ENCODE results near the gene PLPP2.
A peak's percentile ranks its signal among the peaks of the same experiment; 100 is the strongest.

The PLPP2 gene

DNA sequence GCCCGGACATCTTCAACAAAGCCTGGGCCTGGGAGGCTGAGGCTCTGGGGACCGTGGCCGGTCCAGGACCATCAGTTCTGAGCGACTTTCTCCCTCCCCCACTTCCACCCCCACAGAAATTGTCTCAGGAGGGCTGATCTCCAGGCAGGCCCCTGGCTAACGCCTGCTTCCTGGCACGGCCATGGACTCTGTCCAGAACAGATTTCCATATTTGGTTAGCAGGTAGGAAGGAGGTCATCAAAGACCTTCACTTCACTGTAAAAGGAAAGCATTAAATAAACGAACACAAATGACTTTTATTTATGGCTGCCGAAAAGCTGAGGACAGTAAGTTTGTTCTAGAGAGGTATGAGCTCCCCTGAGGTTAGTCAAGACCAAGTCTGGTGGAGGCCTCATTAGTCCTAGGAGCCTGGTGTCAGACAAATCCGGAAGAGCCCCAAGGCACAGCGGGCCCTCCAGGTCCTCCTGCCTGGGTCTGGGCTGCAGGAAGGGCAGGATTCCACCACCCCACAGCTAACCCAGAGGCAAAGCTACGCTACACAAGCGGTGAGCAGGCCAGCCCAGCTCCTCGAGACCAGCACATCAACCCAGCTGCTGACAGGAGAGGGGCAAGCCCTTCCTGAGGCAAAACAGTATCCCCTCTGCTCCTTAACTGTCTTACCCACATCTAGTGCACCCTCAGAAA, 4.6 kb upstream of the PLPP2 start:
- peak overlapping the region; percentile 22 for H3K27ac ChIP-seq
- TF ChIP-seq ZFX (IDR thresholded peaks at IDR 0.05; ENCODE audit: borderline replicate concordance) = no peak
- TF ChIP-seq, protein P1, sequence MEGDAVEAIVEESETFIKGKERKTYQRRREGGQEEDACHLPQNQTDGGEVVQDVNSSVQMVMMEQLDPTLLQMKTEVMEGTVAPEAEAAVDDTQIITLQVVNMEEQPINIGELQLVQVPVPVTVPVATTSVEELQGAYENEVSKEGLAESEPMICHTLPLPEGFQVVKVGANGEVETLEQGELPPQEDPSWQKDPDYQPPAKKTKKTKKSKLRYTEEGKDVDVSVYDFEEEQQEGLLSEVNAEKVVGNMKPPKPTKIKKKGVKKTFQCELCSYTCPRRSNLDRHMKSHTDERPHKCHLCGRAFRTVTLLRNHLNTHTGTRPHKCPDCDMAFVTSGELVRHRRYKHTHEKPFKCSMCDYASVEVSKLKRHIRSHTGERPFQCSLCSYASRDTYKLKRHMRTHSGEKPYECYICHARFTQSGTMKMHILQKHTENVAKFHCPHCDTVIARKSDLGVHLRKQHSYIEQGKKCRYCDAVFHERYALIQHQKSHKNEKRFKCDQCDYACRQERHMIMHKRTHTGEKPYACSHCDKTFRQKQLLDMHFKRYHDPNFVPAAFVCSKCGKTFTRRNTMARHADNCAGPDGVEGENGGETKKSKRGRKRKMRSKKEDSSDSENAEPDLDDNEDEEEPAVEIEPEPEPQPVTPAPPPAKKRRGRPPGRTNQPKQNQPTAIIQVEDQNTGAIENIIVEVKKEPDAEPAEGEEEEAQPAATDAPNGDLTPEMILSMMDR (IDR thresholded peaks at IDR 0.05) = no peak

DNA sequence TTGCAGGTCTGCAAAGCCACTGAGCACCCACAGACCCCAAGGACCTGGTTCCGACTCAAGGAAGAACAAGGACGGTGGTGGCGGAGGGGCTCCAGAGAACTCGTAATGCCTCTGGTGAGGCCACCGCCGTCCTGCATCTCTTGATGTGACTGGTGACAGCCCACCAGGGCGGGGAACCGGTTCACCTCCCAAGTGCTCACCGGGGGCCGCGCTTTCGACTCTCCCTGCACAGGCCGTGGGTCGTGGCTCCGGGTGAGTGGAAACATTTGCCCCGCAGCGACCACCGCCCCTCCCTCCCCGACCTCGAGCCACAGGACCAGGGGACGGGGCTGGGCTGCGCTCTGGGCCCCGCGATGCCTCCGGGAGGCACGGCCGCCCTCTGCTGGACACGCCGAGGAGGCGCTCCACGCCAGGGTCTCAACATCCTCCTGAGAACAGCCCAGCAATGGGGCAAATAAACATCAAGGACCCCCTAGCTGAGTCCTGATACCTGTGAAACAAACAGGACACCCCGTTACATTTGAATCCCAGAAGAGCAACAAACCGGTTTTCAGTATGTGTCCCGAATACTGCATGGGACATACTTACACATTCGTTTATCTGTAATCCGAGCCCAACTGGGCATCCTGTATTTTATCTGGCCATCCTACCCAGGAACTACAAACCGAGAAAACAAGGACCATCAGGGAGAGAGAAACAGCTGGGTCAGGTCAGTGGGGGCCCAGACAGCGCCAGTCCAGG, 3.9 kb upstream of the PLPP2 start:
- peak overlapping the region; percentile 22 for H3K27ac ChIP-seq
- no peak for TF ChIP-seq ZFX (IDR thresholded peaks at IDR 0.05; ENCODE audit: borderline replicate concordance)
- TF ChIP-seq, protein P1 (IDR thresholded peaks at IDR 0.05) = peak; percentile 97

DNA sequence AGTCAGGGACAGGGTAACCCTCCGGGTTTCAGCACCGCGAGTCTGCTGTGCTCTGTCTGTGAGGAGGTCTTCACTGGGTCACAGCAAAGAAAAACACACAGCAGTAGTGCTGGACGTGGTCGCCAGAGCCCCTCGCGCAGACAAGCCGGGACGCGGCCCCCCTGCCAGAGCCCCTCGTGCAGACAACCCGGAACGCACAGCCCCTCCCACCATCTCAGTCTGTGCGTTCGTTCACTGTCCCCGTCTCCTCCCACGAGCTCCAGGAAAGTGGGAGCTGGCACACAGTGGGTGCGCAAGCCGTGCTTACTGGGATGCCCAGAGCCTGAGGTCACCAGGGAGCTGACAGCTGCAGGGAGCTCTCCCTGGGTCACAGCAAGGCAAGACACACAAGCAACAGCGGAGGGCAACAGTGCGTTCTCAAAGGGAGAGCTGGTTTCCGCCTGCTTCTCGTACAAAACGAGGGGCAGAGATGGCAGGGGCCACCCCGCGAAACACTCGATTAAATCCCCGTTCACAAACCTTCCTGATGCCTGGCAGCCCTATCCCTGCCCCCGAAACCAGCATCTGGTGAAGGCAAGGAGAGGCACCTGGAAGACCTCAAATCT, 3.2 kb upstream of the PLPP2 start:
- TF ChIP-seq, protein P1 (IDR thresholded peaks at IDR 0.05) = no peak
- no peak for TF ChIP-seq ZFX (IDR thresholded peaks at IDR 0.05; ENCODE audit: borderline replicate concordance)
- no peak overlapping the region for H3K27ac ChIP-seq

DNA sequence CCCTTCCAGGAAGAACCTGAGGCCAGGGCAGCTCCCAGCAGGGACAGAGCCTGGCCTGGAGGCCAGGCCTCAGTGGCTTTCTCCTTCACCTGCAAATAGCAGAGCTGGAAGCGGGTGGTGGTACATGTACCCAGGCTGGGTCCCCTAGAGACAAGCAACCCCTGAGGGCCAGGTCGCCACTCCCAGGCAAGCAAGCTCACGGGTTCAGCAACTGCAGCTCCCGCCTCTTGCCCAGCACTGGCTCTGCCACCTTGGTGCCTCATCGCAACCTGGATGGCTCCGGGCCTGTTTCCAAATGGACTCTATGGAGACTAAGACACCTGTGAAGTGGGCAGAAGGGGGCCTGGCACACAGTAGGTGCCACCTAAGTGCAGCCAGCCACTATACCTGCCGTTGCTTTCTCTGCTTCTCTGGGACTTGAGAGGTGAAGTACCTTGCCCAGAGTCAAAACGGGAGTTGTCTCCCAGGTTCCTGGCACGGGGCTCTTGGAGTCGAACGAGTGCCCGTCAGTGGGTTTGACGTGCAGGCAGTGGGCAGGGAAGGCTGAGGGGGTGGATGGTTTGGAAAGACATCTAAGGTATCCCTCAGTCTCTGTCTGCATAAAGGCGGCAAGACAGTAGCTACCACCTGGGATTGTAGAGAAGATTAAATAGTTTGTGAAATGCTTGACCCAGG, 2.4 kb upstream of the PLPP2 start:
- TF ChIP-seq ZFX (IDR thresholded peaks at IDR 0.05; ENCODE audit: borderline replicate concordance) = no peak
- TF ChIP-seq, protein P1 (IDR thresholded peaks at IDR 0.05) = no peak
- H3K27ac ChIP-seq = no peak overlapping the region

DNA sequence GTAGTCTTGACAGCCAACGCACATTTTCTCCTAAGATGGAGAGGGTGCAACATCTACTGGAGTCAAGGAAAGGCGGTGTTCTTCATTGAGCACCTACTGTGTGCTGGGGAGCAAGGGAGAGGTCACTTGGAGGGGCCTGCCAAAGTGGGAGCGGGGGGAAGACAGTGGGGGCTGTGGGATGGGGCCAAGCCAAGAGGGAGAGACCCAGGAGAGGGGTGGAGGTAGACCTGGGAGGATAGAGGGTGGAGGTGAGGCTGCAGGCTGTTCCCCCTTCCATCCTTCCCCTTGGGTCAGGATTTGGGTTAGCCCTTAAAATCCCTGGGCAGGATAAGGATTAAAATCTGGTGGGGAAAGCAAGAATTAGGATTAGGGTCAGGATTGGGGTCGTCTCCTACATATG, 1.7 kb upstream of the PLPP2 start:
- no peak overlapping the region for H3K27ac ChIP-seq
- no peak for TF ChIP-seq ZFX (IDR thresholded peaks at IDR 0.05; ENCODE audit: borderline replicate concordance)
- TF ChIP-seq, protein P1 (IDR thresholded peaks at IDR 0.05) = no peak

DNA sequence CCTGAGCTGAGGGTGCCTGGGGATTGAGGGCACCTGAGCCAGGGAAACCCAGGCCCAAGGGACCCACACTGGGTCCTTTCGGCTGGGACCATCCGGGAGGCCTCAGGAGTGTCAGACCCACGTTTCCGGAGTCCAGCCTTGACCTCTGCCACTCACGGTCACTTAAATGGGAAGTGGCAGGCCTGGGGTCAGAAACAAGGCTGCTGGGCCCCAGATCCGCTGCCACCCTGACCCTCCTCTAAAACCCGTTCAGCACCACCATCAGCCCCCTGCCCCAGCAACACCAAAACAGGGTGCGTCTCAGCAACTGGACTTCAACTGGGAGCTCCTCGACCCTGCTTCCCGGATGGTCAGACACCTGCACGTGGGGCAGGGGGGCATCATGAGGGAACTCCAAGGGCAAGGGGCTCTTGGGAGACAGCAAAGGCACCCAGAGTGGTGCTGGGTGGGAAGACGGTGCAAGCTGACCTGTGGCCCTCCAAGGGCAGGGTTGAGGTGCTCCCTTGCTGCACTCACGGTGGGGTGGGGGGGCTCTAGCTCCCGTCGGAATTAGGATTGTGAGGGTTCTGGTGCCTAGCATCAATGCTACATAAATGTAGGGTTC, 1.2 kb upstream of the PLPP2 start:
- no peak for TF ChIP-seq ZFX (IDR thresholded peaks at IDR 0.05; ENCODE audit: borderline replicate concordance)
- TF ChIP-seq, protein P1 (IDR thresholded peaks at IDR 0.05) = no peak

More for the DNA sequence above, 1.2 kb upstream of the PLPP2 start:
- H3K27ac ChIP-seq = no peak overlapping the region

Data from 22Rv1 (cell line).